ENCODE measurements around the gene ZNF865. TPM values are rescaled to one million over a fixed set of nuclear protein-coding genes. Genes with fewer than 3 reads are reported as not detected.

Gene ZNF865
- total RNA-seq, 2 donors from 2014 or later = 11.9 to 14.5 TPM

GRCh38 chr19:55611983-55612645 is 6.7 kb downstream of the ZNF865 start:
- H3K4me3 ChIP-seq = no peak overlapping the region

GRCh38 chr19:55613396-55613795 is 7.9 kb downstream of the ZNF865 start:
- Histone ChIP-seq H3K4me1 (ENCODE audit: control insufficient read depth in 1 of 2, low read depth in 2 of 2) (no peaks in the 10 kb centered on the region), H3K27ac (no peak overlapping the region), H3K9me3 (no peaks in the 10 kb centered on the region), H3K27me3 (replicated peaks; ENCODE audit: insufficient read depth) (no peaks in the 10 kb centered on the region), H3K4me3 (no peak overlapping the region), H3K36me3 (peaks cover 40% of the 10 kb centered on the region)
- no peak for TF ChIP-seq CTCF (IDR thresholded peaks at IDR 0.05)
- no peak for DNase-seq (ENCODE audit: low spot score)
- ATAC-seq (ENCODE audit: insufficient number of reproducible peaks, low FRiP score, low read depth) = no peak

More at GRCh38 chr19:55611983-55612645, 6.7 kb downstream of the ZNF865 start:
- Histone ChIP-seq H3K27ac (no peak overlapping the region), H3K36me3 (peaks cover 34% of the 10 kb centered on the region), H3K9me3 (no peaks in the 10 kb centered on the region), H3K27me3 (replicated peaks; ENCODE audit: insufficient read depth) (no peaks in the 10 kb centered on the region), H3K4me1 (ENCODE audit: control insufficient read depth in 1 of 2, low read depth in 2 of 2) (peaks cover under 1 to 1% of the 10 kb centered on the region in 2 donors)
- TF ChIP-seq CTCF (IDR thresholded peaks at IDR 0.05) = no peak
- ATAC-seq (ENCODE audit: insufficient number of reproducible peaks, low FRiP score, low read depth) (no peak), DNase-seq (ENCODE audit: low spot score) (no peak)

GRCh38 chr19:55613930-55614710 is 8.7 kb downstream of the ZNF865 start:
- H3K36me3 ChIP-seq = peaks cover 40% of the 10 kb centered on the region
- DNase-seq (ENCODE audit: low spot score) = no peak
- no peaks in the 10 kb centered on the region for H3K4me1 ChIP-seq (ENCODE audit: control insufficient read depth in 1 of 2, low read depth in 2 of 2)
- H3K27me3 ChIP-seq (replicated peaks; ENCODE audit: insufficient read depth) = no peaks in the 10 kb centered on the region
- no peak overlapping the region for H3K27ac ChIP-seq
- no peak overlapping the region for H3K4me3 ChIP-seq
- ATAC-seq (ENCODE audit: insufficient number of reproducible peaks, low FRiP score, low read depth) = no peak
- H3K9me3 ChIP-seq = no peaks in the 10 kb centered on the region
- no peak for TF ChIP-seq CTCF (IDR thresholded peaks at IDR 0.05)

- no peak for ATAC-seq (ENCODE audit: insufficient number of reproducible peaks, low FRiP score, low read depth)
- no peaks in the 10 kb centered on the region for H3K9me3 ChIP-seq
- H3K36me3 ChIP-seq = peaks cover 34% of the 10 kb centered on the region
- no peaks in the 10 kb centered on the region for H3K27me3 ChIP-seq (replicated peaks; ENCODE audit: insufficient read depth)
- H3K27ac ChIP-seq = no peak overlapping the region
- DNase-seq (ENCODE audit: low spot score) = no peak
- no peaks in the 10 kb centered on the region for H3K4me1 ChIP-seq (ENCODE audit: control insufficient read depth in 1 of 2, low read depth in 2 of 2)
- no peak for TF ChIP-seq CTCF (IDR thresholded peaks at IDR 0.05)
- no peak overlapping the region for H3K4me3 ChIP-seq
These were observed 9.5 kb downstream of the ZNF865 start for GRCh38 chr19:55614711-55615542.

Measured in thoracic aorta (tissue), 2 donors.